ENCODE measurements around the gene USH1G. TPM values are rescaled to one million over a fixed set of nuclear protein-coding genes. Genes with fewer than 3 reads are reported as not detected.
"Not testable (repeated sequence)": the region's sequence is repeated elsewhere in the genome, so short reads cannot be mapped to it uniquely, and the experiment has no call there.

USH1G gene
- polyA plus RNA-seq, 3 donors from 2014 or later = not detected

DNA sequence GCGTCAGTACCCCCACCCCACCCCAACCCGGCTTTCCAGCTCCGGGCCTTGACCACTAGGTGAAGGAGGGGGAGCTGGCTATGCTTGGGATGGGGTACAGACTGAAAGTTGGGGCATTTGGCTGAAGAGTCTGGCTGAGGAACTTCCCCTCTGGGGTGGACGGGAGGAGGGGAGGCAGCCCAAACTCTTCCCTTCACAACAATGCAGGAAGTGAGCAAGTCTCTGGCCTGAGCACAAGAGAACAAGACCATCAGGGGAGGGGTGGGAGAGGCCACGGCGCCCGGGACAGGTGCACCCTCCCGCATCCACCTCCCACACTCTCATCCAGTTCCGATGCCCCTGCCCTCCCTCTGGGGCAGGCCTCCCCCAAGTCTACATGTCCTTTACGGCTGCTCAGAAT is 5.6 kb downstream of the USH1G start:
- DNase-seq = no peak
- Mint-ChIP-seq H3K9me3 (no peaks in the 10 kb centered on the region), H3K27me3 (ENCODE audit: low read depth in 3 of 3) (peaks cover 8 to 9% (median 9%) of the 10 kb centered on the region in 3 donors), H3K36me3 (no peaks in the 10 kb centered on the region), H3K4me3 (no peak overlapping the region), H3K4me1 (peaks cover 0 to under 1% of the 10 kb centered on the region in 2 donors), H3K27ac (no peak overlapping the region)

- H3K36me3 Mint-ChIP-seq = no peaks in the 10 kb centered on the region
- no peaks in the 10 kb centered on the region for H3K9me3 Mint-ChIP-seq
- no peaks in the 10 kb centered on the region for H3K4me1 Mint-ChIP-seq
- DNase-seq = no peak
- H3K27me3 Mint-ChIP-seq (ENCODE audit: low read depth in 3 of 3) = peaks cover 6 to 9% (median 9%) of the 10 kb centered on the region in 3 donors
- H3K4me3 Mint-ChIP-seq = no peak overlapping the region
- H3K27ac Mint-ChIP-seq = no peak overlapping the region
Measured at GRCh38 chr17:74916851-74917199, 6.2 kb downstream of the USH1G start.

DNA sequence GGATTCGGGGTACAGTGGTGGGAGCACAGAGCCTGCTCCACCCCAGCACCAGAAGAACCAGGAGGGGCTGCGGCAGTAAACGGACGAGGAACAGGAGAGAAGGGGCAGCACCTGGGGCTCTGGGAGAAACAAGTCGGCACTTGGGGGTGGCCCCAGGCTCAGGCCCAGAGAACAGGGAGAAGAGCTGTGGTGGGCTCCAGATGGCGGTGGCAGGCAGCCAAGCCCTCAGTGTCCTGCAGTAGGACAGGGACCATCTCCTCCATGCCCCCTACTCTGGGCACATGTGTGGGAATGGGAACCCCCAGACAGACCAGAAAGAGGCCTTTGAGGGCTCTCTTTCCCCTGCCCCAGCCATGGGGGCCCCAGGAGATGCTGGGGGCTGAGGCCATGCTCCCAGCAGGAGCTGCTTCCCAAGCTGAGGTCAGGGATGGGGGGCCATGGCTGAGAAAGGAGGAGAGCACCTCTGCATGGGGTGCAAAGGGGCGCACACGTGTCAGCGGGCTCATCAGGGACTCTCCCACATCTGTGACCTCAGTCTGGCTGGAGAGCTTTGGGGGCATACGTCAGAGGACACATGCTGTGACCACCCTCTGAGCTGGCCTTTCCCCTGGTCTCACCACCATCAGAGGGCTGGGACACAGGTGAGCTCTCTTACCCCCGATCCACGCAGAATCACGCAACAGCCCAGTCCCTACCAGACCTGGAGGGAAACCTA is 6.8 kb downstream of the USH1G start:
- Mint-ChIP-seq H3K36me3 (no peaks in the 10 kb centered on the region), H3K27me3 (ENCODE audit: low read depth in 3 of 3) (peaks cover 6 to 9% (median 9%) of the 10 kb centered on the region in 3 donors), H3K27ac (no peak overlapping the region), H3K4me3 (no peak overlapping the region), H3K9me3 (no peaks in the 10 kb centered on the region), H3K4me1 (no peaks in the 10 kb centered on the region)
- no peak for DNase-seq

GRCh38 chr17:74911423-74911822 is 11.6 kb downstream of the USH1G start:
- H3K9me3 Mint-ChIP-seq; H3K4me3 Mint-ChIP-seq; H3K36me3 Mint-ChIP-seq; H3K27ac Mint-ChIP-seq; H3K4me1 Mint-ChIP-seq; DNase-seq; H3K27me3 Mint-ChIP-seq (ENCODE audit: low read depth in 3 of 3): not testable (repeated sequence)

- H3K4me1 Mint-ChIP-seq; H3K27ac Mint-ChIP-seq; H3K36me3 Mint-ChIP-seq; H3K4me3 Mint-ChIP-seq; H3K27me3 Mint-ChIP-seq (ENCODE audit: low read depth in 3 of 3); DNase-seq; H3K9me3 Mint-ChIP-seq: not testable (repeated sequence)
Measured at GRCh38 chr17:74909097-74909496, 14.0 kb downstream of the USH1G start.

DNA sequence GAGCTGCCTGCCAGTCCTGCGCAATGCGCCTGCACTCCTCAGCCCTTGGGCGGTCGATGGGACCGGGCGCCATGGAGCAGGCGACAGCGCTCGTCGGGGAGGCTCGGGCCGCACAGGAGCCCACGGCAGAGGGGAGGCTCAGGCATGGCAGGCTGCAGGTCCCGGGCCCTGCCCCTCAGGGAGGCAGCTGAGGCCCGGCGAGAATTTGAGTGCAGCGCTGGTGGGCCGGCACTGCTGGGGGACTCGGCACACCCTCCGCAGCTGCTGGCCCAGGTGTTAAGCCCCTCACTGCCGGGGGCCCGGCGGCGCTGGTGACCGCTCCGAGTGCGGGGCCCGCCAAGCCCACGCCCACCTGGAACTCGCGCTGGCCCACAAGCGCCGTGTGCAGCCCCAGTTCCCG is 16.0 kb downstream of the USH1G start:
- H3K9me3 Mint-ChIP-seq = no peaks in the 10 kb centered on the region
- no peak overlapping the region for H3K27ac Mint-ChIP-seq
- no peak for DNase-seq
- no peaks in the 10 kb centered on the region for H3K36me3 Mint-ChIP-seq
- no peak overlapping the region for H3K4me3 Mint-ChIP-seq
- H3K27me3 Mint-ChIP-seq (ENCODE audit: low read depth in 3 of 3) = peaks cover 0 to 13% (median 7%) of the 10 kb centered on the region in 3 donors
- no peaks in the 10 kb centered on the region for H3K4me1 Mint-ChIP-seq

DNA sequence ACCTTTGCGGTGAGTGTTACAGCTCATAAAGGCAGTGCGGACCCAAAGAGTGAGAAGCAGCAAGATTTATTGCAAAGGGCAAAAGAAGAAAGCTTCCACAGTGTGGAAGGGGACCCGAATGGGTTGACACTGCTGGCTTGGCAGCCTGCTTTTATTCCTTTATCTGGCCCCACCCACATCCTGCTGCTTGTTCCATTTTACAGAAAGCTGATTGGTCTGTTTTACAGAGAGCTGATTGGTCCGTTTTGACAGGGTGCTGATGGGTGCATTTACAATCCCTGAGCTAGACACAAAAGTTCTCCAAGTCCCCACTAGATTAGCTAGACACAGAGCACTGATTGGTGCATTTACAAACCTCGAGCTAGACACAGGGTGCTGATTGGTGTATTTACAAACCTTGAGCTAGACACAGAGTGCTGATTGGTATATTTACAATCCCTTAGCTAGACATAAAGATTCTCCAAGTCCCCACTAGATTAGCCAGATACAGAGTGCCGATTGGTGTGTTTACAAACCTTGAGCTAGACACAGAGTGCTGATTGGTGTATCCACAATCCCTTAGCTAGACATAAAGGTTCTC is 16.8 kb downstream of the USH1G start:
- not testable (repeated sequence) for H3K9me3 Mint-ChIP-seq, H3K4me3 Mint-ChIP-seq, H3K4me1 Mint-ChIP-seq, H3K36me3 Mint-ChIP-seq
- peak overlapping the region in 1 of 6 donors; percentile 7 for H3K27ac Mint-ChIP-seq
- H3K27me3 Mint-ChIP-seq (ENCODE audit: low read depth in 3 of 3) = peaks cover 0 to 13% (median 7%) of the 10 kb centered on the region in 3 donors
- DNase-seq = peak in 1 of 3 donors; percentile 5

DNA sequence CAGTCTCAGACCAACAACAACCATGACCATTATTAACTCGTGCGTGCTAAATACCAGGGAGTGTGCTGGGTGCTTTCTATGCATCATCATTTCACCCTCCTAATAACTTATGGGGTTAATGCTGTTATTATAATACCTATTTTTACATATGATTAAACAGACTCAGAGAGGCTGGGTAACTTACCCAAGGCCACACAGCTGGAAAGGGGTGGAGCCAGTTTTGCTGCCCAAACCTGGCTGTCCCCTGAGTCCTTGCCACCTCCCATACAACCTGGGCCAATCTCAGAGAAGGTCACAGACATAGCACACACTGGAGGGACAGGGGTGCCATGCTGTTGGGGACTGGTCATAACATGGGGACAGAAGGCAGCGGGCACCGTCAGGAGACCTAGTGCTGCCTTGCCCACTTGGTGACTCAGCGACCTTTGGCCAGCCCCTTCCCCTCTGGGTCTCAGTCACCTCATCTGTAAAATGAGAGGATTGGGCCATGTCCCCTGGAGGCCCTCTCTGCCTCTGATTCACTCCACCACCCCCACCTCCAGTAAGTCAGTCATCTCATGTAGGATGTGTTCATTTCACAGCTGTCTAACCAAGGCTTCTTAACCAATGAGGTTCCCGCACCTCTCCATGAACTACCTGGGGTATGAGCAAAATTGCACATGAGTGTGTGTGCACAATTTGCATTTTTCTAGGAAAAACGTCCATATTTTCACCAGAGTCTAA is 18.2 kb downstream of the USH1G start:
- H3K36me3 Mint-ChIP-seq = no peaks in the 10 kb centered on the region
- H3K4me3 Mint-ChIP-seq = no peak overlapping the region
- DNase-seq = no peak
- H3K27ac Mint-ChIP-seq = no peak overlapping the region
- no peaks in the 10 kb centered on the region for H3K9me3 Mint-ChIP-seq
- H3K27me3 Mint-ChIP-seq (ENCODE audit: low read depth in 3 of 3) = peaks cover 0 to 13% (median 7%) of the 10 kb centered on the region in 3 donors
- H3K4me1 Mint-ChIP-seq = no peaks in the 10 kb centered on the region

DNA sequence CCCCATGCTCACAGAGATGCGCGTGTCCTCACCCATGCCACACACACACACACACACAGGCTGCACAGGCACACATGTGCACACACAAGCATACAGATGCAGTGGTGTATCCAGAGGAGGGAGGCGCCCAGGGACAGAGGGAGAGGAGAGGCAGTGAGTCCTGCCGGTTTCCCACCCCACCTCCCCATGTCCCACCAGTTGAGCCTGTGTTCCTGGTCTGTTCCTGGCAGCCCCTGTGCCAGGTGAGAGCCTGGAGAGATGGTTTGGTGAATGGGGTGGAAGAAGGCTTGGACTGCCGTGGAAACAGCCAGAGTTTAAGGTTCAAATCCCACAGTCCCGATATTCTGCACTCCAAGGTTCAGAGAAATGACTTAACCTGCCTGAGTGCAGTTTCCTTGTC is 19.4 kb downstream of the USH1G start:
- no peak overlapping the region for H3K4me3 Mint-ChIP-seq
- H3K27ac Mint-ChIP-seq = no peak overlapping the region
- H3K9me3 Mint-ChIP-seq = no peaks in the 10 kb centered on the region
- no peaks in the 10 kb centered on the region for H3K36me3 Mint-ChIP-seq
- no peaks in the 10 kb centered on the region for H3K4me1 Mint-ChIP-seq
- H3K27me3 Mint-ChIP-seq (ENCODE audit: low read depth in 3 of 3) = peaks cover 0 to 13% (median 7%) of the 10 kb centered on the region in 3 donors
- no peak for DNase-seq

- H3K27me3 Mint-ChIP-seq (ENCODE audit: low read depth in 3 of 3) = peaks cover 0 to 13% (median 7%) of the 10 kb centered on the region in 3 donors
- H3K36me3 Mint-ChIP-seq = no peaks in the 10 kb centered on the region
- H3K27ac Mint-ChIP-seq = no peak overlapping the region
Measured at GRCh38 chr17:74903034-74903433, 20.0 kb downstream of the USH1G start.

GRCh38 chr17:74901353-74902135 is 21.5 kb downstream of the USH1G start:
- H3K9me3 Mint-ChIP-seq = no peaks in the 10 kb centered on the region
- H3K27me3 Mint-ChIP-seq (ENCODE audit: low read depth in 3 of 3) = peaks cover 2 to 15% (median 7%) of the 10 kb centered on the region in 3 donors
- H3K4me1 Mint-ChIP-seq = no peaks in the 10 kb centered on the region
- no peak overlapping the region for H3K27ac Mint-ChIP-seq
- no peak for DNase-seq
- H3K4me3 Mint-ChIP-seq = no peak overlapping the region
- no peaks in the 10 kb centered on the region for H3K36me3 Mint-ChIP-seq

More at GRCh38 chr17:74903034-74903433, 20.0 kb downstream of the USH1G start:
- no peaks in the 10 kb centered on the region for H3K9me3 Mint-ChIP-seq
- H3K4me1 Mint-ChIP-seq = no peaks in the 10 kb centered on the region
- DNase-seq = no peak
- H3K4me3 Mint-ChIP-seq = no peak overlapping the region

DNA sequence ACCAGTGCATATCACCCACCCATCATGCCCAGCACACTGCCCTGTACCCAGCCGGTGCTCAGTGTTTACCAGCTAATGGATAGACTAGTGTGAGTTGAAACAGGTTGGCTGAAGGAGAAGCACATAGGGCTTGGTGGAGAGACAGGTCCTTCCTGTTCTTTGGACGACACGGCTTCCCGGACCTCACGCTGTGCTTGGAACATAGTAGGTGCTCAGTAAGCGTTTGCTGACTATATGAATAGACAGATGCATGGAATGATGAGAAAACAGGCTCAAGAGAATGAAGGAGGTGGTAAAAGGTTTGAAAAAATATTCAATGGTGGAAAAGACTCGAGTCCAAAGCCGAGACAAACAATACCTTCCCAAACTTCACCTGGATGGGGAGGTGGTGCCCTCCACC is 22.8 kb downstream of the USH1G start:
- H3K4me3 Mint-ChIP-seq = no peak overlapping the region
- H3K27me3 Mint-ChIP-seq (ENCODE audit: low read depth in 3 of 3) = peaks cover 5 to 10% (median 9%) of the 10 kb centered on the region in 3 donors
- H3K36me3 Mint-ChIP-seq = no peaks in the 10 kb centered on the region
- no peak overlapping the region for H3K27ac Mint-ChIP-seq
- no peak for DNase-seq
- no peaks in the 10 kb centered on the region for H3K9me3 Mint-ChIP-seq
- H3K4me1 Mint-ChIP-seq = no peaks in the 10 kb centered on the region

DNA sequence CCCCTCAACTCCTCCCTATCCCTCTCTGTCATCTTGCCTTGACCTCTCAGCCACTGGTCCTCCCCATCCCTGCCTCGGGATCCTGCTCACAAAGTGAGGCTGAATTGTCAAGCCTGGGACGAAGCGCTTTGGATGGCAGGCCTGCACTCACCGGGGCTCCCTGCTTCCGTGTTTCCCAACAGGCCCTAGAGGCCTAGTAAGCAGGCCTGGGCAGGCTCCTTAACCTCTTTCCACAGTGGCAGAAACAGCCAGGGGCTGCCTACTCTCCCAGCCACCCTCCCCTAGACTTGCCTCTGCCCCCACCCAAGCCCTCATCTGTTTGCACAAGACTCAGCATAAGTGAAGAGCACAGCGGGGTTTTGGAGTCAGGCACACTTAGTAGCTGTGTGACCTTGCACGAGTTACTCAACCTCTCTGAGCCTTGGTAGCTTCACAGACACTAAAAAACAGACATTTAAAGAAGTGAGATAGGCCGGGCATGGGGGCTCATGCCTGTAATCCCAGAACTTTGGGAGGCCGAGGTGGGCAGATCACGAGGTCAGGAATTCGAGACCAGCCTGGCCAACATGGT is 24.6 kb downstream of the USH1G start:
- Mint-ChIP-seq H3K9me3 (no peaks in the 10 kb centered on the region), H3K36me3 (no peaks in the 10 kb centered on the region), H3K27ac (no peak overlapping the region), H3K4me1 (peaks cover 0 to 3% of the 10 kb centered on the region in 2 donors), H3K4me3 (no peak overlapping the region), H3K27me3 (ENCODE audit: low read depth in 3 of 3) (peaks cover 8 to 12% (median 11%) of the 10 kb centered on the region in 3 donors)
- no peak for DNase-seq
